Limb (tissue), 2 donors: ENCODE data around the gene B3GALT5.

ENCODE experiments used
- DNase-seq, 2 donors: peaks; one replicate each; pipeline ENCODE4 v3.0.0-alpha.2; 2016; ENCODE audit errors: extremely low spot score in 2 of 2

Gene B3GALT5

GRCh38 chr21:39645331-39645730 is 32.6 kb downstream of the B3GALT5 start:
- no peak for DNase-seq

- DNase-seq, result no peak
Observed at GRCh38 chr21:39647476-39647875, 34.7 kb downstream of the B3GALT5 start.

- DNase-seq, result no peak
Observed at GRCh38 chr21:39648879-39649278, 36.1 kb downstream of the B3GALT5 start.

GRCh38 chr21:39649526-39649925 is 36.8 kb downstream of the B3GALT5 start:
- no peak for DNase-seq

- no peak for DNase-seq
Observed at GRCh38 chr21:39650306-39650705, 37.6 kb downstream of the B3GALT5 start.

GRCh38 chr21:39650801-39651200 is 38.1 kb downstream of the B3GALT5 start:
- DNase-seq, result no peak

GRCh38 chr21:39651206-39651605 is 38.5 kb downstream of the B3GALT5 start:
- no peak for DNase-seq

GRCh38 chr21:39654951-39655350 is 42.2 kb downstream of the B3GALT5 start:
- DNase-seq, result no peak

- no peak for DNase-seq
Observed at GRCh38 chr21:39655589-39655988, 42.8 kb downstream of the B3GALT5 start.

GRCh38 chr21:39656209-39656608 is 43.5 kb downstream of the B3GALT5 start:
- no peak for DNase-seq

- no peak for DNase-seq
Observed at GRCh38 chr21:39657091-39657689, 44.5 kb downstream of the B3GALT5 start.

GRCh38 chr21:39658066-39658465 is 45.3 kb downstream of the B3GALT5 start:
- no peak for DNase-seq

- no peak for DNase-seq
Observed at GRCh38 chr21:39659070-39659815, 46.5 kb downstream of the B3GALT5 start.

- peak; percentile 55 to 75 for DNase-seq
Observed at GRCh38 chr21:39660191-39660980, 47.6 kb downstream of the B3GALT5 start.

GRCh38 chr21:39661121-39661520 is 48.4 kb downstream of the B3GALT5 start:
- DNase-seq, result no peak

- DNase-seq, result no peak
Observed at GRCh38 chr21:39661740-39662139, 49.0 kb downstream of the B3GALT5 start.

GRCh38 chr21:39662411-39662953 is 49.7 kb downstream of the B3GALT5 start:
- DNase-seq, result no peak

GRCh38 chr21:39663066-39663465 is 50.3 kb downstream of the B3GALT5 start:
- no peak for DNase-seq

- no peak for DNase-seq
Observed at GRCh38 chr21:39663742-39664492, 51.2 kb downstream of the B3GALT5 start.

GRCh38 chr21:39664586-39664985 is 51.8 kb downstream of the B3GALT5 start:
- no peak for DNase-seq

GRCh38 chr21:39666026-39666425 is 53.3 kb downstream of the B3GALT5 start:
- DNase-seq, result no peak
